PFSK-1 (cell line): Measurements from ENCODE around the gene TBC1D22A.

ENCODE experiments used
- FOXP2 ChIP-seq: optimal IDR thresholded peaks from 2 replicates; pipeline ENCODE3; 2011; ENCODE audit warnings: borderline replicate concordance, control low read depth, inconsistent platforms; ENCODE audit not compliant: insufficient read depth; ENCODE audit errors: extremely low read length, extremely low read depth
- POLR2AphosphoS5 ChIP-seq: IDR thresholded peaks from 2 replicates; pipeline ENCODE4 v1.6.1; 2012; ENCODE audit warnings: low read depth, mild to moderate bottlenecking, control low read depth, low read length, moderate library complexity
- REST ChIP-seq, 2 experiments: IDR thresholded peaks; 2 replicates each; pipeline versions ENCODE4 v1.6.1 to v1.8.0; 2011 to 2012; ENCODE audit warnings: low read depth in 2 of 2, low read length in 2 of 2, control low read depth in 1 of 2, inconsistent platforms in 1 of 2, mild to moderate bottlenecking in 1 of 2, moderate library complexity in 1 of 2; ENCODE audit not compliant: insufficient read depth in 1 of 2
- SIN3A ChIP-seq: IDR thresholded peaks from 2 replicates; pipeline ENCODE4 v1.6.1; 2012; ENCODE audit warnings: mild to moderate bottlenecking, low read length, moderate library complexity, borderline replicate concordance; ENCODE audit not compliant: insufficient read depth
- TAF1 ChIP-seq: IDR thresholded peaks from 2 replicates; pipeline ENCODE4 v1.6.1; 2012; ENCODE audit warnings: low read length, control low read depth, borderline replicate concordance; ENCODE audit not compliant: insufficient read depth

Gene TBC1D22A

GRCh38 chr22:47022475-47022874, 260.0 kb downstream of the TBC1D22A start:
- no peak for TF ChIP-seq FOXP2
- no peak for TF ChIP-seq REST (IDR thresholded peaks at IDR 0.05; ENCODE audit: insufficient read depth in 1 of 2, low read depth in 2 of 2, low read length in 2 of 2)
- TF ChIP-seq POLR2AphosphoS5, result no peak
- TF ChIP-seq TAF1, result no peak
- no peak for TF ChIP-seq SIN3A

- TF ChIP-seq SIN3A, result no peak
These were observed 261.4 kb downstream of the TBC1D22A start for GRCh38 chr22:47023871-47024270.

GRCh38 chr22:47027766-47028165, 265.3 kb downstream of the TBC1D22A start:
- TF ChIP-seq SIN3A, result no peak
- TF ChIP-seq REST (IDR thresholded peaks at IDR 0.05; ENCODE audit: insufficient read depth in 1 of 2, low read depth in 2 of 2, low read length in 2 of 2), result no peak
- no peak for TF ChIP-seq POLR2AphosphoS5
- no peak for TF ChIP-seq TAF1
- TF ChIP-seq FOXP2, result no peak

GRCh38 chr22:47029244-47030074, 267.0 kb downstream of the TBC1D22A start:
- TF ChIP-seq FOXP2 (no peak), REST (IDR thresholded peaks at IDR 0.05; ENCODE audit: insufficient read depth in 1 of 2, low read depth in 2 of 2, low read length in 2 of 2) (no peak), POLR2AphosphoS5 (no peak), TAF1 (no peak), SIN3A (no peak)

- TF ChIP-seq TAF1, result no peak
- no peak for TF ChIP-seq POLR2AphosphoS5
- TF ChIP-seq FOXP2, result no peak
- TF ChIP-seq SIN3A, result no peak
These were observed 267.8 kb downstream of the TBC1D22A start for GRCh38 chr22:47030143-47030661.

- TF ChIP-seq FOXP2, result no peak
- no peak for TF ChIP-seq POLR2AphosphoS5
- no peak for TF ChIP-seq SIN3A
- no peak for TF ChIP-seq REST (IDR thresholded peaks at IDR 0.05; ENCODE audit: insufficient read depth in 1 of 2, low read depth in 2 of 2, low read length in 2 of 2)
These were observed 268.6 kb downstream of the TBC1D22A start for GRCh38 chr22:47030881-47031627.
